HEK293 (cell line): Measurements from ENCODE around the gene INO80C.

Source experiments
- CTCF ChIA-PET: fragments of 350-600 bp; formaldehyde crosslinking; extraction: SDS; loops from one replicate; lab custom pipeline; 2021; ENCODE audit warnings: antibody characterized with exemption; lab: Yijun Ruan, JAX
- POLR2A ChIA-PET: fragments of 300-600 bp; formaldehyde crosslinking; extraction: SDS; loops from one replicate; lab custom pipeline; 2020; ENCODE audit warnings: antibody characterized with exemption, inconsistent platforms; lab: Yijun Ruan, JAX
- H3K27ac ChIP-seq: fragments of 200-500 bp; sonication (Bioruptor generic); 2 replicates; pipeline ENCODE4 v1.5.1; 2014; ENCODE audit warnings: low read depth, low read length, control low read depth, inconsistent platforms; ENCODE audit errors: extremely low read depth
- H3K36me3 ChIP-seq, 2 experiments: fragments of 200-500 bp in 1 of 2; sonication (Bioruptor generic) in 1 of 2; 1 replicate in 1 of 2; 2 replicates in 1 of 2; pipeline ENCODE4 v1.5.1; 2014 to 2017; ENCODE audit warnings: inconsistent platforms in 2 of 2, low read length in 2 of 2; ENCODE audit not compliant: control insufficient read depth in 2 of 2, insufficient read depth in 1 of 2
- H3K4me1 ChIP-seq: fragments of 200-500 bp; sonication (Bioruptor generic); 2 replicates; pipeline ENCODE4 v1.5.1; 2014; ENCODE audit warnings: mild to moderate bottlenecking, low read length, inconsistent platforms; ENCODE audit not compliant: control insufficient read depth, insufficient read depth
- H3K4me3 ChIP-seq: 2 replicates; pipeline ENCODE4 v1.5.1; 2011; ENCODE audit warnings: low read depth, mild to moderate bottlenecking, control low read depth, low read length, moderate library complexity
- H3K9me3 ChIP-seq: fragments of 200-500 bp; sonication (Bioruptor generic); 2 replicates; pipeline ENCODE4 v1.5.1; 2014; ENCODE audit warnings: low read depth, low read length, inconsistent platforms; ENCODE audit not compliant: control insufficient read depth, insufficient read depth
- HOXA7 ChIP-seq: sonication (generic); formaldehyde crosslinking; IDR thresholded peaks from 2 replicates; pipeline ENCODE4 v1.8.1; 2022; ENCODE audit warnings: missing genetic modification reagents, borderline replicate concordance
- KLF7 ChIP-seq: fragments of 450-650 bp; formaldehyde crosslinking; IDR thresholded peaks from 2 replicates; pipeline ENCODE4 v1.5.1; 2016; ENCODE audit warnings: missing biosample characterization, missing genetic modification characterization, borderline replicate concordance
- OSR2 ChIP-seq: fragments of 450-650 bp; formaldehyde crosslinking; IDR thresholded peaks from 2 replicates; pipeline ENCODE4 v1.5.1; 2016; ENCODE audit warnings: missing biosample characterization, missing genetic modification characterization
- TCF7L2 ChIP-seq: IDR thresholded peaks from 2 replicates; pipeline ENCODE4 v1.6.1; 2011; ENCODE audit warnings: low read depth, mild to moderate bottlenecking, inconsistent platforms, low read length, moderate library complexity, borderline replicate concordance
- WT1 ChIP-seq: fragments of 450-650 bp; formaldehyde crosslinking; IDR thresholded peaks from 2 replicates; pipeline ENCODE4 v1.5.1; 2016; ENCODE audit warnings: missing biosample characterization, missing genetic modification characterization
- ZBTB7A ChIP-seq: fragments of 450-650 bp; formaldehyde crosslinking; IDR thresholded peaks from 2 replicates; pipeline ENCODE4 v1.5.1; 2016; ENCODE audit warnings: low read depth, missing biosample characterization, missing genetic modification characterization
- ZFP3 ChIP-seq: fragments of 450-650 bp; formaldehyde crosslinking; IDR thresholded peaks from 2 replicates; pipeline ENCODE4 v1.5.1; 2016; ENCODE audit warnings: low read depth, missing biosample characterization, missing genetic modification characterization
- ZNF112 ChIP-seq: fragments of 450-650 bp; formaldehyde crosslinking; IDR thresholded peaks from 2 replicates; pipeline ENCODE4 v1.5.0; 2017; ENCODE audit warnings: missing biosample characterization, missing genetic modification characterization
- ZNF132 ChIP-seq: fragments of 450-650 bp; formaldehyde crosslinking; IDR thresholded peaks from 2 replicates; pipeline ENCODE4 v1.5.1; 2017; ENCODE audit warnings: missing biosample characterization, missing genetic modification characterization, borderline replicate concordance
- ZNF138 ChIP-seq: fragments of 450-650 bp; formaldehyde crosslinking; IDR thresholded peaks from 2 replicates; pipeline ENCODE4 v1.5.1; 2016; ENCODE audit warnings: missing biosample characterization, missing genetic modification characterization, borderline replicate concordance
- ZNF155 ChIP-seq: fragments of 450-650 bp; formaldehyde crosslinking; IDR thresholded peaks from 2 replicates; pipeline ENCODE4 v1.5.1; 2016; ENCODE audit warnings: missing biosample characterization, missing genetic modification characterization
- ZNF157 ChIP-seq: fragments of 450-650 bp; formaldehyde crosslinking; IDR thresholded peaks from 2 replicates; pipeline ENCODE4 v1.5.1; 2016; ENCODE audit warnings: missing biosample characterization, missing genetic modification characterization
- ZNF214 ChIP-seq: fragments of 450-650 bp; formaldehyde crosslinking; IDR thresholded peaks from 2 replicates; pipeline ENCODE4 v1.5.1; 2017; ENCODE audit warnings: missing biosample characterization, mild to moderate bottlenecking, missing genetic modification characterization, borderline replicate concordance
- ZNF248 ChIP-seq: fragments of 450-650 bp; formaldehyde crosslinking; IDR thresholded peaks from 2 replicates; pipeline ENCODE4 v1.5.1; 2017; ENCODE audit warnings: missing biosample characterization, missing genetic modification characterization
- ZNF292 ChIP-seq: fragments of 450-650 bp; formaldehyde crosslinking; IDR thresholded peaks from 2 replicates; pipeline ENCODE4 v1.5.1; 2016; ENCODE audit warnings: low read depth, missing biosample characterization, missing genetic modification characterization, borderline replicate concordance
- ZNF311 ChIP-seq: fragments of 450-650 bp; formaldehyde crosslinking; IDR thresholded peaks from 2 replicates; pipeline ENCODE4 v1.5.1; 2017; ENCODE audit warnings: missing biosample characterization, missing genetic modification characterization, borderline replicate concordance
- ZNF324 ChIP-seq: fragments of 450-650 bp; formaldehyde crosslinking; IDR thresholded peaks from 2 replicates; pipeline ENCODE4 v1.5.1; 2016; ENCODE audit warnings: missing biosample characterization, missing genetic modification characterization
- ZNF416 ChIP-seq: fragments of 450-650 bp; formaldehyde crosslinking; IDR thresholded peaks from 2 replicates; pipeline ENCODE4 v1.5.1; 2016; ENCODE audit warnings: missing biosample characterization, missing genetic modification characterization
- ZNF514 ChIP-seq: fragments of 450-650 bp; formaldehyde crosslinking; IDR thresholded peaks from 2 replicates; pipeline ENCODE4 v1.5.1; 2016; ENCODE audit warnings: missing biosample characterization, missing genetic modification characterization
- ZNF529 ChIP-seq: fragments of 450-650 bp; formaldehyde crosslinking; IDR thresholded peaks from 2 replicates; pipeline ENCODE4 v1.5.1; 2017; ENCODE audit warnings: missing genetic modification characterization, missing biosample characterization; ENCODE audit not compliant: insufficient replicate concordance
- ZNF555 ChIP-seq: fragments of 450-650 bp; formaldehyde crosslinking; conservative IDR thresholded peaks from 2 replicates; pipeline ENCODE4 v1.5.1; 2017; ENCODE audit warnings: missing biosample characterization, mild to moderate bottlenecking, missing genetic modification characterization, inconsistent platforms
- ZNF558 ChIP-seq: fragments of 450-650 bp; formaldehyde crosslinking; IDR thresholded peaks from 2 replicates; pipeline ENCODE4 v1.5.1; 2016; ENCODE audit warnings: missing biosample characterization, missing genetic modification characterization
- ZNF596 ChIP-seq: fragments of 450-650 bp; IDR thresholded peaks from 2 replicates; pipeline ENCODE4 v1.5.0; 2018; ENCODE audit warnings: missing biosample characterization, mild to moderate bottlenecking, missing genetic modification characterization, moderate library complexity
- ZNF623 ChIP-seq: fragments of 450-650 bp; formaldehyde crosslinking; IDR thresholded peaks from 2 replicates; pipeline ENCODE4 v1.5.1; 2016; ENCODE audit warnings: missing biosample characterization, missing genetic modification characterization
- ZNF624 ChIP-seq: fragments of 450-650 bp; formaldehyde crosslinking; IDR thresholded peaks from 2 replicates; pipeline ENCODE4 v1.5.1; 2017; ENCODE audit warnings: missing biosample characterization, missing genetic modification characterization
- ZNF658 ChIP-seq: fragments of 450-650 bp; formaldehyde crosslinking; IDR thresholded peaks from 2 replicates; pipeline ENCODE4; 2016; ENCODE audit warnings: missing biosample characterization, missing genetic modification characterization
- ZNF768 ChIP-seq: fragments of 450-650 bp; formaldehyde crosslinking; IDR thresholded peaks from 2 replicates; pipeline ENCODE4 v1.5.1; 2018; ENCODE audit warnings: missing biosample characterization, mild to moderate bottlenecking, missing genetic modification characterization
- ZNF837 ChIP-seq: fragments of 450-650 bp; formaldehyde crosslinking; IDR thresholded peaks from 2 replicates; pipeline ENCODE4 v1.5.1; 2016; ENCODE audit warnings: missing biosample characterization, missing genetic modification characterization
- TF ChIP-seq, protein P1 (sequence below): fragments of 450-650 bp; formaldehyde crosslinking; IDR thresholded peaks from 2 replicates; pipeline ENCODE4 v1.5.1; 2016; ENCODE audit warnings: missing biosample characterization, missing genetic modification characterization
- TF ChIP-seq, protein P2 (sequence below): fragments of 450-650 bp; formaldehyde crosslinking; IDR thresholded peaks from 2 replicates; pipeline ENCODE4 v1.5.1; 2017; ENCODE audit warnings: missing biosample characterization, missing genetic modification characterization
- TF ChIP-seq, protein P3 (sequence below): fragments of 450-650 bp; formaldehyde crosslinking; IDR thresholded peaks from 2 replicates; pipeline ENCODE4 v1.5.1; 2016; ENCODE audit warnings: missing biosample characterization, missing genetic modification characterization
- TF ChIP-seq, protein P4 (sequence below): fragments of 450-650 bp; formaldehyde crosslinking; IDR thresholded peaks from 2 replicates; pipeline ENCODE4 v1.5.1; 2016; ENCODE audit warnings: missing biosample characterization, missing genetic modification characterization

Gene INO80C, protein sequence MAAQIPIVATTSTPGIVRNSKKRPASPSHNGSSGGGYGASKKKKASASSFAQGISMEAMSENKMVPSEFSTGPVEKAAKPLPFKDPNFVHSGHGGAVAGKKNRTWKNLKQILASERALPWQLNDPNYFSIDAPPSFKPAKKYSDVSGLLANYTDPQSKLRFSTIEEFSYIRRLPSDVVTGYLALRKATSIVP

DNA sequence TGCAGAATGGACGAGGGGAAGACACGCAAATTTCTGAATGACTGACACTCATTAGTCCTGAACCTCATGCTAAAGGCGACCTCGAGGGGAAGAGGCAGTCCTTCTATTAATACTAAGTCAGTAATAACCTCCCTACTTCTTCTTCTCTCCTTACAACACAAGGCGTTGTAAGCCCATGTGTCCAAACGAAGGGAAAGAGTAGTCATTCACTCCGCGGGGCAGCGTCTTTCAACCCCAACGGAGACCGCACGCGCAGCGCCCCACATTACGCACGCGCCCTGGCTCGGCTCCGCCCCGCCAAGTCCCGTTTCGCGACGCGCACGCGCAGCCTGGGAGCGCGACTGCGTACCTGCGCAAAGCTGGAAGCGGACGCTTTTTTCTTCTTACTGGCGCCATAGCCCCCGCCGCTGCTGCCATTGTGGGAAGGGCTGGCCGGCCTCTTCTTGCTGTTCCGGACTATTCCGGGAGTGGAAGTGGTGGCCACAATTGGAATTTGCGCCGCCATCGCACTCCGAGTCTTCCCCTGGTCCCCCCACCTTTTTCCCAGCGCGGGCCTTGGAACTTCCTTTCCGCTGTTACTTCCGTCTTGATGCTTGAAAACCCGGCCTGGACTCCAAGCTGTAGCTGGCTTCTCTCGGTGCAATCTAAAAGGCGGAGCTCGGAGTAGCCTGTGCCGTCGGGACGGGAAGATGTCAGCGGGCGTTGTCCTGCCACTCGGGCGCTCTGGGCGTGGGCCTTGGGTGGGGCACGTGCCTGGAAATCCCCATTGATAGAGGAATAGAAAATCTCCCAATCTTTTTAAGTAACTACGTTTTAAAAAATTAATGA, at the start of gene INO80C:
Gene INO80C, minus strand, starts transcription at position 591 of the 828 bp plus-strand sequence. Its CDS starts 86 bp downstream, at position 505.
- POLR2A ChIA-PET: interaction anchor here (0.7 to 2.3 kb wide), 18 partner anchors 10 to 122 kb away, joined by 3 to 10 read pairs (median 4); partner anchors contain the start of gene GALNT1
- H3K36me3 ChIP-seq: no peaks in the 10 kb centered on the region
- H3K4me3 ChIP-seq: peak within 1 kb of the TSS; percentile 70
- CTCF ChIA-PET: interaction anchor here (0.7 kb wide), 1 partner anchor 352 kb away, joined by 3 read pairs; no protein-coding TSS in a partner anchor
- no peaks in the 10 kb centered on the region for H3K9me3 ChIP-seq
- H3K4me1 ChIP-seq: no peaks in the 10 kb centered on the region
- H3K27ac ChIP-seq: peak within 1 kb of the TSS; percentile 68
- TF ChIP-seq, protein P1, sequence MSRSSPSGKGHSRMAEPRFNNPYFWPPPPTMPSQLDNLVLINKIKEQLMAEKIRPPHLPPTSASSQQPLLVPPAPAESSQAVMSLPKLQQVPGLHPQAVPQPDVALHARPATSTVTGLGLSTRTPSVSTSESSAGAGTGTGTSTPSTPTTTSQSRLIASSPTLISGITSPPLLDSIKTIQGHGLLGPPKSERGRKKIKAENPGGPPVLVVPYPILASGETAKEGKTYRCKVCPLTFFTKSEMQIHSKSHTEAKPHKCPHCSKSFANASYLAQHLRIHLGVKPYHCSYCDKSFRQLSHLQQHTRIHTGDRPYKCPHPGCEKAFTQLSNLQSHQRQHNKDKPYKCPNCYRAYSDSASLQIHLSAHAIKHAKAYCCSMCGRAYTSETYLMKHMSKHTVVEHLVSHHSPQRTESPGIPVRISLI (tag by site-specific recombination): peak; percentile 91
- TF ChIP-seq WT1 (tag by site-specific recombination): 0 out of 2 replicates have a peak, but pooled peaks have one; percentile 30
- no peak for TF ChIP-seq ZNF624
- no peak for TF ChIP-seq ZNF214 (tag by site-specific recombination)
- no peak for TF ChIP-seq ZNF311
- TF ChIP-seq ZNF248 (tag by site-specific recombination): no peak
- no peak for TF ChIP-seq ZNF529 (tag by site-specific recombination)
- TF ChIP-seq, protein P2, sequence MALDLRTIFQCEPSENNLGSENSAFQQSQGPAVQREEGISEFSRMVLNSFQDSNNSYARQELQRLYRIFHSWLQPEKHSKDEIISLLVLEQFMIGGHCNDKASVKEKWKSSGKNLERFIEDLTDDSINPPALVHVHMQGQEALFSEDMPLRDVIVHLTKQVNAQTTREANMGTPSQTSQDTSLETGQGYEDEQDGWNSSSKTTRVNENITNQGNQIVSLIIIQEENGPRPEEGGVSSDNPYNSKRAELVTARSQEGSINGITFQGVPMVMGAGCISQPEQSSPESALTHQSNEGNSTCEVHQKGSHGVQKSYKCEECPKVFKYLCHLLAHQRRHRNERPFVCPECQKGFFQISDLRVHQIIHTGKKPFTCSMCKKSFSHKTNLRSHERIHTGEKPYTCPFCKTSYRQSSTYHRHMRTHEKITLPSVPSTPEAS (tag by site-specific recombination): peak; percentile 51; the same call in 1 of the 2 replicates
- no peak for TF ChIP-seq ZFP3 (tag by site-specific recombination)
- TF ChIP-seq ZNF324 (tag by site-specific recombination): peak; percentile 97
- no peak for TF ChIP-seq ZNF416 (tag by site-specific recombination)
- no peak for TF ChIP-seq ZNF138 (tag by site-specific recombination)
- TF ChIP-seq, protein P3, sequence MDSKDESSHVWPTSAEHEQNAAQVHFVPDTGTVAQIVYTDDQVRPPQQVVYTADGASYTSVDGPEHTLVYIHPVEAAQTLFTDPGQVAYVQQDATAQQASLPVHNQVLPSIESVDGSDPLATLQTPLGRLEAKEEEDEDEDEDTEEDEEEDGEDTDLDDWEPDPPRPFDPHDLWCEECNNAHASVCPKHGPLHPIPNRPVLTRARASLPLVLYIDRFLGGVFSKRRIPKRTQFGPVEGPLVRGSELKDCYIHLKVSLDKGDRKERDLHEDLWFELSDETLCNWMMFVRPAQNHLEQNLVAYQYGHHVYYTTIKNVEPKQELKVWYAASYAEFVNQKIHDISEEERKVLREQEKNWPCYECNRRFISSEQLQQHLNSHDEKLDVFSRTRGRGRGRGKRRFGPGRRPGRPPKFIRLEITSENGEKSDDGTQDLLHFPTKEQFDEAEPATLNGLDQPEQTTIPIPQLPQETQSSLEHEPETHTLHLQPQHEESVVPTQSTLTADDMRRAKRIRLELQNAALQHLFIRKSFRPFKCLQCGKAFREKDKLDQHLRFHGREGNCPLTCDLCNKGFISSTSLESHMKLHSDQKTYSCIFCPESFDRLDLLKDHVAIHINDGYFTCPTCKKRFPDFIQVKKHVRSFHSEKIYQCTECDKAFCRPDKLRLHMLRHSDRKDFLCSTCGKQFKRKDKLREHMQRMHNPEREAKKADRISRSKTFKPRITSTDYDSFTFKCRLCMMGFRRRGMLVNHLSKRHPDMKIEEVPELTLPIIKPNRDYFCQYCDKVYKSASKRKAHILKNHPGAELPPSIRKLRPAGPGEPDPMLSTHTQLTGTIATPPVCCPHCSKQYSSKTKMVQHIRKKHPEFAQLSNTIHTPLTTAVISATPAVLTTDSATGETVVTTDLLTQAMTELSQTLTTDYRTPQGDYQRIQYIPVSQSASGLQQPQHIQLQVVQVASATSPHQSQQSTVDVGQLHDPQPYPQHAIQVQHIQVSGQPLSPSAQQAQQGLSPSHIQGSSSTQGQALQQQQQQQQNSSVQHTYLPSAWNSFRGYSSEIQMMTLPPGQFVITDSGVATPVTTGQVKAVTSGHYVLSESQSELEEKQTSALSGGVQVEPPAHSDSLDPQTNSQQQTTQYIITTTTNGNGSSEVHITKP (tag by site-specific recombination): peak; percentile 98
- peak; percentile 25; the same call in 1 of the 2 replicates for TF ChIP-seq ZNF623 (tag by site-specific recombination)
- 0 out of 2 replicates have a peak, but pooled peaks have one; percentile 38 for TF ChIP-seq TCF7L2
- TF ChIP-seq ZNF596 (tag by site-specific recombination): peak; percentile 11; the same call in 1 of the 2 replicates
- TF ChIP-seq ZNF558: peak; percentile 71
- TF ChIP-seq KLF7: peak; percentile 99
- no peak for TF ChIP-seq ZNF155 (tag by site-specific recombination)
- TF ChIP-seq OSR2: no peak
- no peak for TF ChIP-seq ZNF768 (tag by site-specific recombination)
- TF ChIP-seq ZNF658 (tag by site-specific recombination): no peak
- TF ChIP-seq, protein P4, sequence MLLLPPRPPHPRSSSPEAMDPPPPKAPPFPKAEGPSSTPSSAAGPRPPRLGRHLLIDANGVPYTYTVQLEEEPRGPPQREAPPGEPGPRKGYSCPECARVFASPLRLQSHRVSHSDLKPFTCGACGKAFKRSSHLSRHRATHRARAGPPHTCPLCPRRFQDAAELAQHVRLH: peak; percentile 75
- TF ChIP-seq ZNF157 (tag by site-specific recombination): no peak
- no peak for TF ChIP-seq ZNF555 (tag by site-specific recombination)
- no peak for TF ChIP-seq HOXA7 (CRISPR knock-in tag)
- TF ChIP-seq ZBTB7A (tag by site-specific recombination): no peak
- no peak for TF ChIP-seq ZNF837 (tag by site-specific recombination)
- TF ChIP-seq ZNF112 (tag by site-specific recombination): no peak
- TF ChIP-seq ZNF132: no peak
- TF ChIP-seq ZNF292 (tag by site-specific recombination): no peak
- TF ChIP-seq ZNF514 (tag by site-specific recombination): no peak
